Fibroblast of pulmonary artery (primary cell): ENCODE measurements around the gene RNF144B.

ENCODE experiments used
- DNase-seq: peaks from one replicate; pipeline ENCODE4 v3.0.0-alpha.2; 2010; ENCODE audit warnings: low read depth
- H3K4me3 ChIP-seq: replicated peaks from 2 replicates; pipeline ENCODE4 v1.5.1; 2011; ENCODE audit warnings: low read depth, mild to moderate bottlenecking, control low read depth, low read length, moderate library complexity
- CTCF ChIP-seq: IDR thresholded peaks from 2 replicates; pipeline ENCODE4 v1.5.1; 2011; ENCODE audit warnings: mild to moderate bottlenecking, control low read depth, low read length, inconsistent platforms; ENCODE audit errors: missing control alignments

The RNF144B gene

GRCh38 chr6:18467741-18468502 is 80.8 kb downstream of the RNF144B start:
- no peak for DNase-seq
- H3K4me3 ChIP-seq, result no peak overlapping the region
- TF ChIP-seq CTCF, result no peak

GRCh38 chr6:18468503-18468843 is 81.3 kb downstream of the RNF144B start:
- no peak for TF ChIP-seq CTCF
- no peak for DNase-seq
- no peak overlapping the region for H3K4me3 ChIP-seq

- H3K4me3 ChIP-seq, result no peak overlapping the region
- no peak for DNase-seq
- TF ChIP-seq CTCF, result no peak
Measured at GRCh38 chr6:18469536-18469935, 82.4 kb downstream of the RNF144B start.

- no peak for TF ChIP-seq CTCF
- H3K4me3 ChIP-seq, result no peak overlapping the region
- DNase-seq, result no peak
Measured at GRCh38 chr6:18471232-18471964, 84.2 kb downstream of the RNF144B start.

- TF ChIP-seq CTCF, result no peak
- no peak overlapping the region for H3K4me3 ChIP-seq
- no peak for DNase-seq
Measured at GRCh38 chr6:18472941-18473340, 85.8 kb downstream of the RNF144B start.

- DNase-seq, result no peak
- no peak overlapping the region for H3K4me3 ChIP-seq
- TF ChIP-seq CTCF, result no peak
Measured at GRCh38 chr6:18473755-18474154, 86.6 kb downstream of the RNF144B start.
